ENCODE measurements around the gene TRAM2.

DNA sequence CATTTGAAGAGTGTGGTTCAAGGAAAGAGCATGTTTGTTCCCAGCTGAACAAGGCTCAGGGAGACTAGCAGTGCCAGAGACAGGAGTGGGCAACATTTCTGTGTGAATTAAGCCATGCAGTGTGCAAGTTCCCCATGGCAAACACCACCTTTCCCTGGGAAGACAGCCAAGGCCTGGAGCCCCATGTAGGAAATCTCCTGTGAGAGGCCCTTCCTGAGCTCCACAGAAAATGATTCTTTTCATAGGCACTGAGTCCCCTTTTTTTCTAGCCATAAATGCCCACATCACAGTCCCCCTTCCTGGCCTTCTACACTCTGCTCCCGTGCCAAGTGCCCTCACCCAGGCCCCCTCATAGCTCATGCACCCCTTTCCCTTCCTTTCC is 11.8 kb upstream of the TRAM2 start:
- TF ChIP-seq FOS (IDR thresholded peaks at IDR 0.05; ENCODE audit: borderline replicate concordance, insufficient read depth, low read length) (no peak), POLR2A (IDR thresholded peaks at IDR 0.05; ENCODE audit: low read depth, low read length) (no peak), POLR2AphosphoS5 (IDR thresholded peaks at IDR 0.05; ENCODE audit: insufficient read depth, low read depth, low read length) (no peak), MYC (IDR thresholded peaks at IDR 0.05; ENCODE audit: low read depth, low read length) (no peak)
- TF ChIP-seq, protein P1, sequence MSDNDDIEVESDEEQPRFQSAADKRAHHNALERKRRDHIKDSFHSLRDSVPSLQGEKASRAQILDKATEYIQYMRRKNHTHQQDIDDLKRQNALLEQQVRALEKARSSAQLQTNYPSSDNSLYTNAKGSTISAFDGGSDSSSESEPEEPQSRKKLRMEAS (IDR thresholded peaks at IDR 0.05; ENCODE audit: insufficient read depth, insufficient read length), result no peak
- TF ChIP-seq, protein P2, sequence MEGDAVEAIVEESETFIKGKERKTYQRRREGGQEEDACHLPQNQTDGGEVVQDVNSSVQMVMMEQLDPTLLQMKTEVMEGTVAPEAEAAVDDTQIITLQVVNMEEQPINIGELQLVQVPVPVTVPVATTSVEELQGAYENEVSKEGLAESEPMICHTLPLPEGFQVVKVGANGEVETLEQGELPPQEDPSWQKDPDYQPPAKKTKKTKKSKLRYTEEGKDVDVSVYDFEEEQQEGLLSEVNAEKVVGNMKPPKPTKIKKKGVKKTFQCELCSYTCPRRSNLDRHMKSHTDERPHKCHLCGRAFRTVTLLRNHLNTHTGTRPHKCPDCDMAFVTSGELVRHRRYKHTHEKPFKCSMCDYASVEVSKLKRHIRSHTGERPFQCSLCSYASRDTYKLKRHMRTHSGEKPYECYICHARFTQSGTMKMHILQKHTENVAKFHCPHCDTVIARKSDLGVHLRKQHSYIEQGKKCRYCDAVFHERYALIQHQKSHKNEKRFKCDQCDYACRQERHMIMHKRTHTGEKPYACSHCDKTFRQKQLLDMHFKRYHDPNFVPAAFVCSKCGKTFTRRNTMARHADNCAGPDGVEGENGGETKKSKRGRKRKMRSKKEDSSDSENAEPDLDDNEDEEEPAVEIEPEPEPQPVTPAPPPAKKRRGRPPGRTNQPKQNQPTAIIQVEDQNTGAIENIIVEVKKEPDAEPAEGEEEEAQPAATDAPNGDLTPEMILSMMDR (IDR thresholded peaks at IDR 0.05; ENCODE audit: extremely low read depth in 1 of 2, insufficient read depth in 1 of 2, low read depth in 1 of 2, low read length in 2 of 2), result no peak

Data from endothelial cell of umbilical vein (primary cell).